ENCODE data around the gene MAP6.

The MAP6 gene

DNA sequence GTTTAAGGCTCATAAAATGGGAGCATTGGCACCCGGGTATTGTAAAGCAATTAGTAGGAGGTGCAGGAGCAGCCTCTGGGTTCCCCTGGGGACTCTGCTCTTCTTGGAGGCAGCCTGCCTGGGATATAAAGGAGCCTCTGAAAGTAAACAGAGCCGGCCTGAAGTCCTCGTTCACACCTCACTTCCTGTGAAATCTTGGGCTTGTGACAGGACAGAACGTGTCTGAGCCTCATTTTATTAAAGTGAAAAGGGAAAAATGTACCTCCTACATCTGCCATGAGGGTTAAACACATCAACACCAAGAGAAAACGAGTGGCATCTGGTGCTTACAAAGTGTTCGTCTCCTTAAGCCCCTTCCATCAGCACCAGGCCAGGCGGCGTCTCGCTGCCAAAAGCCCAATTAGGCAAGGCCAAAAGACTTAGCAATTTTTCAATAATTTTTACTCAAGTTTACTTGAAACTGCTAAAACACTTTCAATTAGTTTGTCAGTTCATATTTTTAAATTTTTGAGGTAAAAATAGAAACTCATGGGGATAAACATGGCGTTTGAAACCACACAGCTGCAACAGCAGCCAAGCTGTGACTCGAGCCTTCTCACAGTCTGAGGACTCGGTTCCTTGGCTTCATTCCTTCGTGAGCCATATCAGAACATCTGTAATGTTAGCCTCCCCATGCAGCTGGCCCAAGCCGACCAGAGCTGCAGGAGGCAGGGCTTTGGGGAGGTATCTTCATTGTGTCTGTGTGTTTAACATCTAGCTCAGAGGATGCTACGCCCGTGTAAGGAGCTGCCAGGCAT lies 33.6 kb downstream of the MAP6 start:
- POLR2A ChIA-PET, result no interaction called here
- CTCF ChIA-PET, result interaction anchor here (1.6 to 1.7 kb wide), 2 partner anchors 10 to 71 kb away, joined by 5 to 6 read pairs; no protein-coding TSS in a partner anchor
- TF ChIP-seq, protein P1, sequence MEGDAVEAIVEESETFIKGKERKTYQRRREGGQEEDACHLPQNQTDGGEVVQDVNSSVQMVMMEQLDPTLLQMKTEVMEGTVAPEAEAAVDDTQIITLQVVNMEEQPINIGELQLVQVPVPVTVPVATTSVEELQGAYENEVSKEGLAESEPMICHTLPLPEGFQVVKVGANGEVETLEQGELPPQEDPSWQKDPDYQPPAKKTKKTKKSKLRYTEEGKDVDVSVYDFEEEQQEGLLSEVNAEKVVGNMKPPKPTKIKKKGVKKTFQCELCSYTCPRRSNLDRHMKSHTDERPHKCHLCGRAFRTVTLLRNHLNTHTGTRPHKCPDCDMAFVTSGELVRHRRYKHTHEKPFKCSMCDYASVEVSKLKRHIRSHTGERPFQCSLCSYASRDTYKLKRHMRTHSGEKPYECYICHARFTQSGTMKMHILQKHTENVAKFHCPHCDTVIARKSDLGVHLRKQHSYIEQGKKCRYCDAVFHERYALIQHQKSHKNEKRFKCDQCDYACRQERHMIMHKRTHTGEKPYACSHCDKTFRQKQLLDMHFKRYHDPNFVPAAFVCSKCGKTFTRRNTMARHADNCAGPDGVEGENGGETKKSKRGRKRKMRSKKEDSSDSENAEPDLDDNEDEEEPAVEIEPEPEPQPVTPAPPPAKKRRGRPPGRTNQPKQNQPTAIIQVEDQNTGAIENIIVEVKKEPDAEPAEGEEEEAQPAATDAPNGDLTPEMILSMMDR (IDR thresholded peaks at IDR 0.05; ENCODE audit: control extremely low read depth, extremely low read depth, low read depth, missing control alignments), result no peak
- DNase-seq (ENCODE audit: extremely low spot score), result no peak

DNA sequence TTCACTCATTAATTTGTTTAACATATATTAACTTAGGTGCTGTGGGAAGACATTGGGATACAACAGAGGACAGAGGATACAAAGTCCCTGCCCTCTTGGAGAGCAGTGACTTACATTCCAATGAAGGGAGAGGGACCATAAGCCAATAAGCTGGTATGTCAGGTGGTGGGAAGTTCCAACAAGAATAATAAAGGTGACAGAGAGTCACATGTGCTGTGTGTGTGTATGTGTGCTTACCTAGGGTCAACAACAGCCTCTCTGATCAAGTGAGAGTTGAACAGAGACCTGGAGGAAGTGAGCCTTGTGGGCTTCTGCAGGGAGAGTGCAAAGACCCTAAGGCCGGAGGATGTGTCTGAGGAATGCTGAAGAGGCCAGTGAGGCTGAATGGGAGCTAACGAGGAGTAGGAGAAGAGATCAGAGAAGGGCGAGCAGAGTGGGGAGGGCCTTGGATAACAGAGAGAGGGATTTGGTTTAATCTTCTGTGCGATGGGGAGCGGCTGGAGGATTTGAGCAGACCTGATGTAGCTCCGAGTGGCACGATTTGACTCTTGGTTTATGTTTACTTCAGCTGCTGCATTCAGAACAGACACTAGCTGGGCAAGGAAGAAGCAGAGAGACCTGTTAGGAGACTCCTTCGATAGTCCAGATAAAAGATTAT lies 35.3 kb downstream of the MAP6 start:
- TF ChIP-seq, protein P1 (IDR thresholded peaks at IDR 0.05; ENCODE audit: control extremely low read depth, extremely low read depth, low read depth, missing control alignments), result no peak
- ChIA-PET CTCF (no interaction called here), POLR2A (no interaction called here)
- no peak for DNase-seq (ENCODE audit: extremely low spot score)

GRCh38 chr11:75632962-75633361 lies 35.9 kb downstream of the MAP6 start:
- DNase-seq (ENCODE audit: extremely low spot score), result no peak
- TF ChIP-seq, protein P1 (IDR thresholded peaks at IDR 0.05; ENCODE audit: control extremely low read depth, extremely low read depth, low read depth, missing control alignments), result no peak
- CTCF ChIA-PET, result no interaction called here
- POLR2A ChIA-PET, result no interaction called here

GRCh38 chr11:75632450-75632849 lies 36.4 kb downstream of the MAP6 start:
- TF ChIP-seq, protein P1 (IDR thresholded peaks at IDR 0.05; ENCODE audit: control extremely low read depth, extremely low read depth, low read depth, missing control alignments), result no peak
- POLR2A ChIA-PET, result no interaction called here
- CTCF ChIA-PET, result no interaction called here
- no peak for DNase-seq (ENCODE audit: extremely low spot score)

- POLR2A ChIA-PET, result no interaction called here
- CTCF ChIA-PET, result no interaction called here
- DNase-seq (ENCODE audit: extremely low spot score), result no peak
- TF ChIP-seq, protein P1 (IDR thresholded peaks at IDR 0.05; ENCODE audit: control extremely low read depth, extremely low read depth, low read depth, missing control alignments), result no peak
These were observed 37.6 kb downstream of the MAP6 start for GRCh38 chr11:75631086-75631730.

DNA sequence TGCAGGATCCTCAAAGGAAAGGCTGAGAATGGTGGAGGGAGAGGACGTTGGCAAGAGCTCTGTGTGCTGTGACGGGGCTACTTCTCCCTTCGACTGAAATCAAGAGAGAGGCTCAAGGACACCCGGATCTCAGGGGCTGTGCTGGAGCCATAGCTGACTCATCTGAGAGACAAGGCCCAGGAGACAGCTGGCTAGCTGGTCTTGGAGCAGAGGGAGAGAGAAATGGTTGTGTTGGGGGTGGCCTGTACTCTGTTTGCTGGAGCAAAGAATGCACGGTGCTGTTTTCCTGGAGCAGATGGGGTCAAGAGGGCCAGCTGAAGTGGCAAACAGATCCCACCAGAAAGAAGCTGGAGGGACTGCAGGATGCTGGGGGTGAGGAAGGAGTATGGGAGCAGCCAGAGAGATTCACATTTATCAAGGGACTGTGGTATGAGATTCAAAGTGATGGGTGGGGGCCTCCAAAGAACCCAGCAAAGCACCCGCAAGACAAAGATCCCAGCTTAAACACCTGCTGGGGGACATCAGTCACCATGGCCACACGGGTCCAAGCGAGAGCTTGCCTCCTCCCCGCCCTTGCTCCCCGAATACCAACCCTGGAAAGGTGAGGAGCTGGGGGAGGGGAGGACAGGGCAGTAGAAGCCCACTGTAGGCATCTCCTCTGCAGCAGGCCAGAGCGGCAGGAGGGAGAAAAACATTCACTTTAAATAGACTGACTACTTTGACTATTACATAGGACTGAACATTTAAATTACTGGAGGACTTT lies 40.8 kb downstream of the MAP6 start:
- CTCF ChIA-PET, result interaction anchor here (0.9 to 1.6 kb wide), 6 partner anchors 8 to 23 kb away, joined by 3 to 5 read pairs (median 4); no protein-coding TSS in a partner anchor
- no peak for DNase-seq (ENCODE audit: extremely low spot score)
- TF ChIP-seq, protein P1 (IDR thresholded peaks at IDR 0.05; ENCODE audit: control extremely low read depth, extremely low read depth, low read depth, missing control alignments), result no peak
- POLR2A ChIA-PET, result no interaction called here

Measured in GM10248 (cell line).